K562 (cell line): Measurements from ENCODE around the gene PDF. TPM values are rescaled to one million over a fixed set of nuclear protein-coding genes. Genes with fewer than 3 reads are reported as not detected.
A peak's percentile ranks its signal among the peaks of the same experiment; 100 is the strongest.

Source experiments
- CCNT2 ChIP-seq: IDR thresholded peaks from 2 replicates; pipeline ENCODE4 v1.6.1; 2011; ENCODE audit warnings: borderline replicate concordance, low read depth, mild to moderate bottlenecking, moderate library complexity, mixed read lengths, low read length; ENCODE audit not compliant: insufficient read length; ENCODE audit errors: extremely low read depth
- ILF3 ChIP-seq: fragments of 450-650 bp; IDR thresholded peaks from 2 replicates; pipeline ENCODE4 v1.6.1; 2018; ENCODE audit warnings: antibody characterized with exemption, mild to moderate bottlenecking, moderate library complexity, borderline replicate concordance
- ZSCAN32 ChIP-seq: fragments of 450-650 bp; formaldehyde crosslinking; IDR thresholded peaks from 2 replicates; pipeline ENCODE4 v1.4.0; 2020; ENCODE audit warnings: mild to moderate bottlenecking, moderate library complexity
- polyA plus RNA-seq, 8 experiments: library from polyadenylated mRNA; depleted of rRNA in 4 of 8; stranded (reverse) in 5 of 8; unstranded in 3 of 8; fragments of >200 nt; fragmentation: Nextera tagmentation in 2 of 8; fragmentation: Illumina TruSeq in 1 of 8; extraction: Ambion mirVana in 2 of 8; extraction: Trizol in 1 of 8; gene quantifications; 2 replicates each; pipeline versions ENCODE4 v1.2.1 to v1.2.3, GENCODE V29; 2011 to 2014; ENCODE audit warnings: inconsistent platforms in 1 of 8, missing spikeins in 1 of 8
- total RNA-seq, 7 experiments: library from RNA; depleted of rRNA in 6 of 7; stranded (reverse); fragments of >200 nt in 6 of 7; fragmentation: Illumina TruSeq in 2 of 7; extraction: Trizol in 2 of 7; gene quantifications; 2 replicates each; pipeline versions ENCODE4 v1.2.1 to v1.2.3, GENCODE V29; 2011 to 2021; ENCODE audit warnings: low replicate concordance in 1 of 7
- TF ChIP-seq, protein P1 (sequence below): conservative IDR thresholded peaks from 2 replicates; pipeline ENCODE4 v1.6.1; 2011; ENCODE audit warnings: low read depth, mild to moderate bottlenecking, low read length; ENCODE audit not compliant: control insufficient read depth
- TF ChIP-seq, protein P2 (sequence below), 3 experiments: fragments of 200-800 bp in 1 of 3; fragments of 250-450 bp in 1 of 3; fragments of 450-650 bp in 1 of 3; sonication (Bioruptor Pico) in 1 of 3; sonication (Bioruptor generic) in 1 of 3; formaldehyde crosslinking in 1 of 3; IDR thresholded peaks; 2 replicates each; pipeline versions ENCODE4 v1.6.1 to v1.8.0; 2016 to 2022; ENCODE audit warnings: mild to moderate bottlenecking in 2 of 3, missing genetic modification characterization in 2 of 3, missing compliant biosample characterization in 1 of 3, moderate library complexity in 1 of 3

Gene PDF
- total and polyA plus RNA-seq, 9 of the 15 experiments (the other 6 are each of a cell fraction or from before 2014, with no cell fraction given): 0.15 to 72.4 (median 5.6) TPM

DNA sequence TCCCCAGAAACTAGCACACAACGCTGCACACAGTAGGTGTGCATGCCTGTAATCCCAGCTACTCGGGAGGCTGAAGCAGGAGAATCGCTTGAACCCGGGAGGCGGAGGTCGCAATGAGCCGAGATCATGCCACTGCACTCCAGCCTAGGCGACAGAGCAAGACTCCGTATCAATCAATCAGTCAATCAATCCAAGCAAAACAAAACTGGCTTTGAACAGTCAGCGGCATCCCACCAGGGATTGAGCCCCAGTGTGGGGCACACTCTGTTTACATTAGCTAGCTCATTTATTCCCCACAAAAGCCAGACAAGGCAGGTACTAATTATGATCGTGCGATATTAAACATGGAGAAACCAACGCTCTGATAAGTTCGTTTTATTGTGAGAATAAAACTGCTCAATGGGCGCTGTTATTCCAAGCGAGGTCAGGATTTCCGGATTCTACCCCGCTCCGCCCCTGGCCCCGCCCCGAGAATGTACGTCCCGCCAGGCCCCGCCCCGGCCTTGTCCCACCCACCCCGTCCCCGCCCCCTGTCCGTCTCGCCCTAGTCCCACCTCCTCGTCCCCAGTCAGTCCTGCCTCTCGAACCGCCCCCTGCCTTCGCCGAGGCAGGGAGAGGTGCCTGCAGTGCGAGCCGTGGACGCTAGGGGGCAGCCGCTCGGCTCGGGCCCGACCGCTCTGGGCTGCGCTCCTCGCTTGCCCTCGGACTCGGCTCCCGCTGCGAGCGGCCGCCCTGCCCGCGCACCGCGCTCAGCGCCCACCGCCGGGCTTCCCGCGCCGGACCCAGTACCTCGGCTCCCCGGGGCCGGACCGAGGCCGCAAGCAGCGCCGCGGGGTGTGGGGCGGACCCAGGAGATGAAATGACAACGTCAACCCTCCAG lies 19.5 kb downstream of the PDF start, which contains the start of gene VPS4A (continued):
- TF ChIP-seq, protein P1, sequence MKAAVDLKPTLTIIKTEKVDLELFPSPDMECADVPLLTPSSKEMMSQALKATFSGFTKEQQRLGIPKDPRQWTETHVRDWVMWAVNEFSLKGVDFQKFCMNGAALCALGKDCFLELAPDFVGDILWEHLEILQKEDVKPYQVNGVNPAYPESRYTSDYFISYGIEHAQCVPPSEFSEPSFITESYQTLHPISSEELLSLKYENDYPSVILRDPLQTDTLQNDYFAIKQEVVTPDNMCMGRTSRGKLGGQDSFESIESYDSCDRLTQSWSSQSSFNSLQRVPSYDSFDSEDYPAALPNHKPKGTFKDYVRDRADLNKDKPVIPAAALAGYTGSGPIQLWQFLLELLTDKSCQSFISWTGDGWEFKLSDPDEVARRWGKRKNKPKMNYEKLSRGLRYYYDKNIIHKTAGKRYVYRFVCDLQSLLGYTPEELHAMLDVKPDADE: peak; percentile 71; the same call in 1 of the 2 replicates
- TF ChIP-seq CCNT2: peak; percentile 86
- no peak for TF ChIP-seq ZSCAN32 (CRISPR knock-in tag)
- TF ChIP-seq, protein P2, sequence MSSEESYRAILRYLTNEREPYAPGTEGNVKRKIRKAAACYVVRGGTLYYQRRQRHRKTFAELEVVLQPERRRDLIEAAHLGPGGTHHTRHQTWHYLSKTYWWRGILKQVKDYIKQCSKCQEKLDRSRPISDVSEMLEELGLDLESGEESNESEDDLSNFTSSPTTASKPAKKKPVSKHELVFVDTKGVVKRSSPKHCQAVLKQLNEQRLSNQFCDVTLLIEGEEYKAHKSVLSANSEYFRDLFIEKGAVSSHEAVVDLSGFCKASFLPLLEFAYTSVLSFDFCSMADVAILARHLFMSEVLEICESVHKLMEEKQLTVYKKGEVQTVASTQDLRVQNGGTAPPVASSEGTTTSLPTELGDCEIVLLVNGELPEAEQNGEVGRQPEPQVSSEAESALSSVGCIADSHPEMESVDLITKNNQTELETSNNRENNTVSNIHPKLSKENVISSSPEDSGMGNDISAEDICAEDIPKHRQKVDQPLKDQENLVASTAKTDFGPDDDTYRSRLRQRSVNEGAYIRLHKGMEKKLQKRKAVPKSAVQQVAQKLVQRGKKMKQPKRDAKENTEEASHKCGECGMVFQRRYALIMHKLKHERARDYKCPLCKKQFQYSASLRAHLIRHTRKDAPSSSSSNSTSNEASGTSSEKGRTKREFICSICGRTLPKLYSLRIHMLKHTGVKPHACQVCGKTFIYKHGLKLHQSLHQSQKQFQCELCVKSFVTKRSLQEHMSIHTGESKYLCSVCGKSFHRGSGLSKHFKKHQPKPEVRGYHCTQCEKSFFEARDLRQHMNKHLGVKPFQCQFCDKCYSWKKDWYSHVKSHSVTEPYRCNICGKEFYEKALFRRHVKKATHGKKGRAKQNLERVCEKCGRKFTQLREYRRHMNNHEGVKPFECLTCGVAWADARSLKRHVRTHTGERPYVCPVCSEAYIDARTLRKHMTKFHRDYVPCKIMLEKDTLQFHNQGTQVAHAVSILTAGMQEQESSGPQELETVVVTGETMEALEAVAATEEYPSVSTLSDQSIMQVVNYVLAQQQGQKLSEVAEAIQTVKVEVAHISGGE (CRISPR knock-in tag; IDR thresholded peaks at IDR 0.05): peak in 1 of 3 experiments; percentile 70; a peak in 1 of 6 replicates
- TF ChIP-seq ILF3: peak; percentile 87
